HG02759 (cell line): Measurements from ENCODE around the gene NDUFS1.
A peak's percentile ranks its signal among the peaks of the same experiment; 100 is the strongest.
"Not testable (repeated sequence)": the region's sequence is repeated elsewhere in the genome, so short reads cannot be mapped to it uniquely, and the experiment has no call there.

Experiments
- ATAC-seq: cut with Tn5 transposase; IDR thresholded peaks from one replicate; pipeline ENCODE4 v1.9.1; 2021; ENCODE audit warnings: mild to moderate bottlenecking, moderate library complexity; ENCODE audit not compliant: unreplicated experiment

NDUFS1 gene

GRCh38 chr2:206159346-206160124 lies at the start of gene NDUFS1, which contains the start of gene EEF1B2:
Gene NDUFS1 (minus strand): TSS chr2:206159444. CDS start chr2:206153678, 5,766 bp downstream.
Gene EEF1B2 (plus strand): TSS chr2:206159895. CDS start chr2:206159980, 85 bp downstream.
- ATAC-seq = peak; percentile 89

DNA sequence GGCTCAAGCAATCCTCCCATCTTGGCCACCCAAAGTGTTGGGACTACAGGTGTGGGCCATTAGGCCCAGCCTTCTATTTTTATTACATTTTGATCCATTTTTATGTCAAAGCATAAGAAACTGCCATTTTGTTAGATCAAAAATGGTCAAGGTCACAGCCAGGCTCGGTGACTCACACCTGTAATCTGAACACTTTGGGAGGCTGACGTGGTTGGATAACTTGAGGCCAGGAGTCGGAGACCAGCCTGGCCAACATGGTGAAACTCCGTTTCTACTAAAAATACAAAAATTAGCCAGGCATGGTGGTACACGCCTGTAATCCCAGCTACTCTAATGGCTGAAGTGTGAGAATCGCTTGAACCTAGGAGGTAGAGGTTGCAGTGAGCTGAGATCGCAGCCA lies 49.7 kb upstream of the NDUFS1 start:
- ATAC-seq = no peak

DNA sequence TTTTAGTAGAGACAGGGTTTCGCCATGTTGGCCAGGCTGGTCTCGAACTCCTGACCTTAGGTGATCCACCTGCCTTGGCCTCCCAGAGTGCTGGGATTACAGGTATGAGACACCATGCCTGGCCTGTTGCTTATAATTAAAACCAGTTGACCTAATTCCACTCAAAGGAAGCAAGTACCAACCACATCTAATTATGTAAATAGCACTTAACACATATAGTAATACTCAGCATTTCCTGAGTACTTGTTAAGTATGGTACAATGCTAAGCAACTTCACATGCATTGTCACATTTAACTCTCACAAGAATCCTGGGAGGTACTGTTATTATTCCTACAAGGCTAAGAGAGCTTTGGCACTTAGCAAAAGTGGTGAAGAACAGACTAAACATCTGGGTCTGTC lies 48.1 kb upstream of the NDUFS1 start:
- ATAC-seq = not testable (repeated sequence)

DNA sequence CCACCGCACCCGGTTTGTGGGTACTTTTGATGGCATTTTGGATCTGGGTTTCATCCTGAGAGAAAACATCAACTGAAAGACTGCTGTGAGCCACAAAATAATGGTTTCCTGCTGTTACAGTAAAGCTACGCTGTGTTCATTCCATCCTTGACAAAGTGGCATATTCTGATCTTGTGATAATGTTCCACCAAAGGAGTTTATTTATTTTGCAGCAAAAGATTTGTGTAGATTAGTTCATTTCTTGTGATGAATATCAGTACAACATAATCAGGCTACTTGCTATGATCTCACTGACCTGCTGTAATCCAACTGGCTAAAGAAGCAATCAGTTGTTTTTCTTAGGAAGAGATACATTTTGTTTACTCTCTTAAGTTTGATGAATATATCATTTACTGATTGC lies 45.5 kb upstream of the NDUFS1 start:
- ATAC-seq = no peak

- no peak for ATAC-seq
Measured at GRCh38 chr2:206203331-206203730, 44.1 kb upstream of the NDUFS1 start.

- ATAC-seq = no peak
Measured at GRCh38 chr2:206202446-206202845, 43.2 kb upstream of the NDUFS1 start.

- ATAC-seq = no peak
Measured at GRCh38 chr2:206201075-206201848, 42.0 kb upstream of the NDUFS1 start.

DNA sequence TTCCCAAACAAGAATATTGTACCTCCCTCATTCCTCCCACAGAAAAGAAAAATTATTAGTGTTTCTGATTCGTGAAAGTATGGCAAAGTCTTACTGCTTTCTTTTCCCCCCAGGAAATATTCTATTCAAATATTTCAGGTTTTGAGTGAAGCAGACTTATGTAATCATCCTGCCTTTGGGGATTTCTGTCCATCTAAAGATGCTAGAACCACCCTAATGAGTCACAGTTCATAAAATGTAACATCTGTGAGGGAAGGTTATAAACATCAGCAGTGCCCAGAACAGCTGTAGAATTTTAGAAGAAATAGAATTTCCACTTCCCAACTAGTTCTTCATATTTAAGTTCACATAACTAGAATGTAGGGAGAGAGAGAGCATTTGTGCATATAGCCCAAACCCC lies 39.4 kb upstream of the NDUFS1 start:
- no peak for ATAC-seq

GRCh38 chr2:206193671-206194357 lies 34.6 kb upstream of the NDUFS1 start:
- ATAC-seq = no peak

DNA sequence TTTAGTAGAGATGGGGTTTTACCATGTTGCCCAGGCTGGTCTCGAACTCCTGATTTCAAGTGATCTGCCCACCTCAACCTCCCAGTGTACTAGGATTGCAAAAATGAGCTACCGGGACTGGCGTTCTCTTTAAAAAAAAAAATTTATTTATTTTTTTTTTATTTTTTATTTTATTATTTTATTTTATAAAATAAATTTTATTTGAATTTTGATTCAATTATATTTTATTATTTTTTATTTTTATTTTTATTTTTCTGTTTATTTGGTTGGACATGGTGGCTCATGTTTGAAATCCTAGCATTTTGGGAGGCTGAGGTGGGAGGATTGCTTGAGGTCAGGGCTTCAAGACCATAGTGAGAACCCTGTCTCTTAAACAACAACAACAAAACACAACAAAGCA lies 32.9 kb upstream of the NDUFS1 start:
- ATAC-seq = no peak

DNA sequence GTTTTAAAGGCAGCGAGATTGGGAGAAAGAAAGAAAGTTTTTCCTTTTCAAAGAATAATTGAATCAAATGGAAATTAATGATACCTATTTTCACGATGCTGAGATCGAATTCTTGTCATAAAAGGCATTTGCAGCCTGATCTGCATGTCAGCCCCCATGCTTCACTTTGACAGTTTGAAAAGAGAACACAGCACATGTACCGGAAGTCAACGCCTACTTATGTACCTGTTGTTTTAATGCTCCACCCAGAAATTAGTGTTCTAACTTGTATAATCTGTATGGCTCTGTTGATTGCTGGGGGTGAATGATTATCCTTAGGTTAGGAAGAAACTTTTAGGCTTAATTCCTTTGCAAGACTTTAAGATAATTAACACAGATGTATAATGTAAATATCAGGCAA lies 31.4 kb upstream of the NDUFS1 start:
- ATAC-seq = no peak

DNA sequence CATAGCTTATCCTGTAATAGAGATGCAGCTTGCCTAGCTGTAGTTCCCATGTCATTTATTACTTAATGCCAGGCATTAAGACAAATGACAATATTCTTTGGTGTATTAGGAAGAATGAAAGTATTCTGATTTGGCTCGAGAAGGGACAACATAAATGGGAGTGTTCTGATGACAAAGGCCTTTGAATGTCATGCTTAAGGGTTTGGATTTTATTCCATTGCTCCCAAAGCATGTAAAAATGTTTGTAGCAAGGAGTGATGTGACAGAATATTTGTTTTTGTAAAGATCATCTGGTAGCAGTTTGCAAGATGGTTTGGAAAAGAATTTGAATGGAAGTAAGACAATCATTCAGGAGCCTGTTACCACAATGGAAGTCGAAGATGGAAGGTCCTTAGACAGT lies 30.9 kb upstream of the NDUFS1 start:
- no peak for ATAC-seq

DNA sequence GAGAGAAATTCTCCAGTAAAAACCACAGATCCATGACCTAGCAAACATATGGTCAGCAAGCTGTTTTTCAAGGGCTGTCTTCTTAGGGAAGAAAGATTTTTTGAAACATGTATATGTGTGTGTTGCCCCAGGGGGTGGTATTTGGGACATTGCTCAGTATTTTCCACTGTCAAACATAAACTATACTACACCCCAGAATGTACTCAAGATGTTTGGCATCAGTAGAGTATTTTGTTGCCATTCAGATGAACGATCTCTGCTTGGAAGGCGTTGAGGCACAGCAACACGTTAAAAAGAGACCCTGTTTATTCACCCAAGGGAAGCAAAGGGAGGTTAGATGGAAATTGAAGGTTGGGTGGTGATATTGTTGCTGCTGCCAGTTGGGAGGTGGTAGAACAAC lies 30.4 kb upstream of the NDUFS1 start:
- ATAC-seq = no peak

DNA sequence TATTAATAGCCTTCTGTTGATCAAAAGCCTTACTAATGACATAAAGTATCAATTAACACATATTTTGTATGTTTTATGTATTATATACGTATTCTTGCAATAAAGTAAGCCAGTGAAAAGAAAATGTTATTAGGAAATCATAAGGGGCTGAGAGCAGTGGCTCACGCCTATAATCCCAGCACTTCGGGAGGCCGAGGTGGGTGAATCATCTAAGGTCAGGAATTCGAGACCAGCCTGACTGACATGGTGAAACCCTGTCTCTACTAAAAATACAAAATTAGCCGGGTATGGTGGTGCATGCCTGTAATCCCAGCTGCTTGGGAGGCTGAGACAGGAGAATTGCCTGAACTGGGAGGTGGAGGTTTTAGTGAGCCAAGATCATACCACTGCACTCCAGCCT lies 22.3 kb upstream of the NDUFS1 start:
- not testable (repeated sequence) for ATAC-seq

DNA sequence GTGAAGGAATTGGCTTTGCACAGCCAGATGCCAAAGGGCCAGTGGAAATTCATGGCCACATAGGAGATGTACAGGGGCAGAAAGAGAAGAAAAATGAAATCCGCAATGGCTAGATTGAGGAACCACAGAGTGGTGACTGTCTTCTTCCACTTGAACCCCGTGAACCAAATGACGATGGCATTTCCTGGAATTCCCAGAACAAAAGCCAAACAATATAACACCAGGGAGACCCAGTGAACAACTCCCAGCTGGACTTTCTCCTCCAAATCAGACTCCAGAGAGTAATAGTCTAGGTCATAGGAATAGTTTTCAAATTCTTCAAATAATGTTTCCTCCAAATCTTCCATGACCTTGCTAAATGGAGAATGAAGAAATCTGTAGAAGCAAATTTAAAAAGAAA lies 17.7 kb upstream of the NDUFS1 start:
- ATAC-seq = no peak

- ATAC-seq = no peak
Measured at GRCh38 chr2:206176121-206176520, 16.9 kb upstream of the NDUFS1 start.

DNA sequence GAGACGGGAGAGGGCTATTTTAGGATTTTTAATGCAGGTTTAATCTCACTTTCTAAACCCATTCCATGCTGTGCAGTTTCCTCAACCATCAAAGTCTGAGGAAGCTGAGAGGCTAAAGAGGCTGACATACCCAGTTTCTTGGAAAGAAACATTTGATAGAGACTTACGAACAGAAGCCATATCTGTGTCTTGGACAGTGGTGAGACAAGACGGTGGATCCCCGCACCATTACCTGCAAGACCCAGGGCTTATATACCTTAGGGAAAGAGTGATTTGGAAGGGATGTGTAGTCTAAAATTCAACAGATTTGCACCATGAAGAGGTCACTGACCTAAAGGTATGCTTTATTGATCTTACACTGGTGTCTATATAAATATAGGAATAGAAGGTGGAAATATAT lies 13.9 kb upstream of the NDUFS1 start:
- no peak for ATAC-seq

- ATAC-seq = not testable (repeated sequence)
Measured at GRCh38 chr2:206171624-206172397, 12.6 kb upstream of the NDUFS1 start.

DNA sequence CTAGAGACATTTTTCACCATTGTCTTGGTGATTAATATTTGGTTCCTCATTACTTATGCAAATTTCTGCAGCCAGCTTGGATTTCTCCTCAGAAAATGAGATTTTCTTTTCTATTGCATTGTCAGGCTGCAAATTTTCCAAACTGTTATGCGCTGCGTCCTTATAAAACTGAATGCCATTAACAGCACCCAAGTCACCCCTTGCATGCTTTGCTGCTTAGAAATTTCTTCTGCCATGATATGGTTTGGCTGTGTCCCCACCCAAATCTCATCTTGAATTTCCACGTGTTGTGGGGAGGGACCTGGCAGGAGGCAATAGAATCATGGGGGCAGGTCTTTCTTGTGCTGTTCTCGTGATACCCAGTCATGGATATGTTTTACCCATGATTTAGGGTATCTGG lies 9.0 kb upstream of the NDUFS1 start:
- not testable (repeated sequence) for ATAC-seq

GRCh38 chr2:206164261-206164862 lies 5.1 kb upstream of the NDUFS1 start:
- no peak for ATAC-seq
